ENCODE measurements around the gene TRIM4.
"Not testable (repeated sequence)": the region's sequence is repeated elsewhere in the genome, so short reads cannot be mapped to it uniquely, and the experiment has no call there.

Gene TRIM4, protein sequence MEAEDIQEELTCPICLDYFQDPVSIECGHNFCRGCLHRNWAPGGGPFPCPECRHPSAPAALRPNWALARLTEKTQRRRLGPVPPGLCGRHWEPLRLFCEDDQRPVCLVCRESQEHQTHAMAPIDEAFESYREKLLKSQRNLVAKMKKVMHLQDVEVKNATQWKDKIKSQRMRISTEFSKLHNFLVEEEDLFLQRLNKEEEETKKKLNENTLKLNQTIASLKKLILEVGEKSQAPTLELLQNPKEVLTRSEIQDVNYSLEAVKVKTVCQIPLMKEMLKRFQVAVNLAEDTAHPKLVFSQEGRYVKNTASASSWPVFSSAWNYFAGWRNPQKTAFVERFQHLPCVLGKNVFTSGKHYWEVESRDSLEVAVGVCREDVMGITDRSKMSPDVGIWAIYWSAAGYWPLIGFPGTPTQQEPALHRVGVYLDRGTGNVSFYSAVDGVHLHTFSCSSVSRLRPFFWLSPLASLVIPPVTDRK

DNA sequence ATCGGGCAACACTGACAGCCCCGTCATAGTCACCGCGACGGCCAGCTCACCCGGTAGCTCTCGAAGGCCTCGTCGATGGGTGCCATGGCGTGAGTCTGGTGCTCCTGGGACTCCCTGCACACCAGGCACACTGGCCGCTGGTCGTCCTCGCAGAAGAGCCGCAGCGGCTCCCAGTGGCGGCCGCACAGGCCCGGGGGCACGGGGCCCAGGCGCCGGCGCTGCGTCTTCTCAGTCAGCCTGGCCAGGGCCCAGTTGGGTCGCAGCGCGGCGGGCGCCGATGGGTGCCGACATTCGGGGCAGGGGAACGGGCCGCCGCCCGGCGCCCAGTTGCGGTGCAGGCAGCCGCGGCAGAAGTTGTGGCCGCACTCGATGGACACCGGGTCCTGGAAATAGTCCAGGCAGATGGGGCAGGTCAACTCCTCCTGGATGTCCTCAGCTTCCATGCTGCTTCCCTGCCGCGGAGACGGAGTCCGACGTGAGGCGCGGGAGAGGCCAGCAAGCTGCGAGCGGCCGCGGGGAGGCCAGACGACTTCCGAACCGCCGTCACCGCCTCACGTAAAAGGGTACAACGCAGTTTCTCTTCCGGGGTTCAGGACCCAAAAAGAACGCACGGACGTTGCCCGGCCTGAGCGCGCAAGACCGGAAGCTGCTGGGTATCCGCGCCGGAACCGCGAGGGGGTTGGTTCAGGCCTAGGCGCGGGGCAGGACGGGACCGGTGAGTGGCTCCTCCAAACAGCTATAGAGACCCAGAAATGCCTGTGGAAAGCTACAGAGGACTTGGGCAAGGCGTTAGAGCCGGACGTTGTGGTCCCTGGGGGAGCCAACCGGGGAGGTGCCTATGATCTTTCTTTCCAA, at the start of gene TRIM4:
TRIM4 (minus strand) TSS at position 572 of the 855 bp plus-strand sequence; CDS start at position 443, 129 bp downstream.
- peak; percentile 95 for DNase-seq
- in situ Hi-C loops (cut with HindIII; ENCODE audit: low pct_ligation_motif_present, low pct_unique_long_range_greater_than_20kb, low sequenced_read_pairs): no loop called here

DNA sequence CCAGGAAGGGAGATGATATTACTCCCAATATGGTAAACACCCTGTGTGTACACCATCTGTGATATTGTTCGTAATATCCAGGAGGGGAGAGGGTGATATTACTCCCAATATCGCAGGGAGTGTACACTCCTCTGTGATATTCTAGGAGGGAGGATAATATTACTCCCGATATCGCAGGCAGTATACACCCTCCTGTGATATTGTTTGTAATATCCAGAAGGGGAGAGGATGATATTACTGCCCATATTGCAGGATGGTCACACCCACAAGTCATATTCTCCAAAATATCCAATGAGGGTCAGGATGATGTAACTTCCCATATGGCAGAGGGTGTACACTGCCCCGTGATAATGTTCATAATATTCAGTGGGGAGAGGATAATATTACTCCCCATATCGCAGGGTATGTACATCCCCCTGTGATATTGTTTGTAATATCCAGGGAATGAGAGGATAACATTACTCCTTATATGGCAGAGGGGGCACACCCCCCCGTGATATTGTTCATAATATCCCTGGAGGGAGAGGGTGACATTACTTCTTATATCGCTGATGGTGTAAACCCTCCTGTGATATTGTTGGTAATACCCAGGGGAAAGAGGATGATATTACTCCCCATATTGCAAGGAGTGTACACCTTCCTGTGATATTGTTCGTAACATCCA, 39.4 kb upstream of the TRIM4 start:
- in situ Hi-C loops (cut with HindIII; ENCODE audit: low pct_ligation_motif_present, low pct_unique_long_range_greater_than_20kb, low sequenced_read_pairs): no loop called here
- no peak for DNase-seq

DNA sequence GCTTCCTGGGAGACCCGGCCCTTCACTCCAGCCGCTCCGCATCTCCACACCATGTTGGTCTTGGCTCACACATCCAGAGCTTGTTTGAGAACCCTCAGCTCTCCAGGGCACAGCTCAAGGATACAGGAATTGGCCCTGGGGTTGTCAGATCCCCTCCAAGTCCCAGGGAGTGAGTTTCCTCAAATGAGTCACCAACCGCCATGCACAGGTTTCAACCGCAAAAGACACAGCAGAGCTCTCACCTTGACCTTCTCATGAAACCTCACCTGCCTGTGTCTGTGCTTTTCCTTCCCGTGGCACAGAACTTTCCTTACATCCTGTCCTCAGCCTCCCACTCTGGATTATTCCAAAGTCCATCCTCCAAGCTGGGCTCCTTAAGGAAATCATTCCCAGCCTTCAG, 35.9 kb upstream of the TRIM4 start:
- DNase-seq: no peak
- in situ Hi-C loops (cut with HindIII; ENCODE audit: low pct_ligation_motif_present, low pct_unique_long_range_greater_than_20kb, low sequenced_read_pairs): no loop called here

DNA sequence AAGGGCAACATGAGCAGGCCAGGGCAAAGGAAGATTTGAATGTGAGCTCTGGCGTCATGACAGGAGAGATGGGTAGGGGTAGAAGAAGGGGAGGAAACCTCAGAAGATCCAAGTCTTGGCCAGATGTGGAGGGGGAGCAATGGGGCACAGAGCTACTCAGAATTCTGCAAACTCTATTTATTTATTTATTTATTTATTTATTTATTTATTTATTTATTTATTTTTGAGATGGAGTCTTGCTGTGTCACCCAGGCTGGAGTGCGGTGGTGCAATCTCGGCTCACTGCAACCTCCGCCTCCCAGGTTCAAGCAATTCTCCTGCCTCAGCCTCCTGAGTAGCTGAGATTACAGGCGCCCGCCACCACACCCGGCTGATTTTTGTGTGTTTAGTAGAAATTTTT, 35.3 kb upstream of the TRIM4 start:
- DNase-seq; in situ Hi-C loops (cut with HindIII; ENCODE audit: low pct_ligation_motif_present, low pct_unique_long_range_greater_than_20kb, low sequenced_read_pairs): not testable (repeated sequence)

DNA sequence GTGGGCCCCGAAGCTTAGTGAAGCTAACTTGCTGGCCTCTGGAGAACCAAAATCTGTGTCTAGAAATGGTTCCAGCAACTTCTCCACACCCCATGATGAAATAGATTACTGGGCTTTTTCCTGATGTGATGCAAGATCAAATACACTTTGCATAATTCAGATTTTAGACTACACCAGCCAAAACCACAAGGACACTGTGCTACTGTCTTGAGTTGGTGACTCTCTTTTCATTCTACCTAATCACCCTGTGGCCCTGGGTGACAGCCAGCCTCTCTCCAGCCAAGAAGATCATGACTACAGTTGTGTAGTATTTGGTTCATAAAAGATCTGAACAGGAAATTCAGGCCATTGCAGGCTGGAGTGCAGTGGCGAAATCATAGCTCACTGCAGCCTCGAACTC, 34.3 kb upstream of the TRIM4 start:
- in situ Hi-C loops (cut with HindIII; ENCODE audit: low pct_ligation_motif_present, low pct_unique_long_range_greater_than_20kb, low sequenced_read_pairs): no loop called here
- DNase-seq: no peak

DNA sequence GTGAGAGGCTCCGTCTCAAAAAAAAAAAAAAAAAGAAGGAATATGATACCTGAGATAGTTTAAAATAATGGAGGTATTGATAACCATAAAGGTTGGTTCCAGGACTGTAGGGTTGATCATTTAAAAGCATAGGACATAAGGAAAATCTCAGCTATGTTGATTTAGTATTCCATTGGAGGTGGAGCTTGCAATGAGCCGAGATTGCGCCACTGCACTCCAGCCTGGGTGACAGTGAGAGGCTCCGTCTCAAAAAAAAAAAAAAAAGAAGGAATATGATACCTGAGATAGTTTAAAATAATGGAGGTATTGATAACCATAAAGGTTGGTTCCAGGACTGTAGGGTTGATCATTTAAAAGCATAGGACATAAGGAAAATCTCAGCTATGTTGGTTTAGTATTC, 33.3 kb upstream of the TRIM4 start:
- in situ Hi-C loops (cut with HindIII; ENCODE audit: low pct_ligation_motif_present, low pct_unique_long_range_greater_than_20kb, low sequenced_read_pairs); DNase-seq: not testable (repeated sequence)

DNA sequence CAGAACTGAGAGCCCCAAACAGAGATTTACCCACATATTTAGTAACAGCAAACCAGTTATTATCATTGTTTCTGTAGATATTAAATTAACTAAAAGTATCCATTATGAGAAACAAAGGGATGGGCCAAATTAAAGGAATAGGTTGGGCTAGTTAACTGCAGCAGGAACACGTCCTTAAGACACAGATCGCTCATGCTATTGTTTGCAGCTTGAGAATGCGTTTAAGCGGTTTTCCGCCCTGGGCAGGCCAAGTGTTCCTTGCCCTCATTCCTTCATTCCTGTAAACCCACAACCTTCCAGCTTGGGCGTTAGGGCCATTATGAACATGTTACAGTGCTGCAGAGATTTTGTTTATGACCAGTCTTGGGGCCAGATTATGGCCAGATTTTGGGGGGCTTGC, 31.5 kb upstream of the TRIM4 start:
- DNase-seq; in situ Hi-C loops (cut with HindIII; ENCODE audit: low pct_ligation_motif_present, low pct_unique_long_range_greater_than_20kb, low sequenced_read_pairs): not testable (repeated sequence)

DNA sequence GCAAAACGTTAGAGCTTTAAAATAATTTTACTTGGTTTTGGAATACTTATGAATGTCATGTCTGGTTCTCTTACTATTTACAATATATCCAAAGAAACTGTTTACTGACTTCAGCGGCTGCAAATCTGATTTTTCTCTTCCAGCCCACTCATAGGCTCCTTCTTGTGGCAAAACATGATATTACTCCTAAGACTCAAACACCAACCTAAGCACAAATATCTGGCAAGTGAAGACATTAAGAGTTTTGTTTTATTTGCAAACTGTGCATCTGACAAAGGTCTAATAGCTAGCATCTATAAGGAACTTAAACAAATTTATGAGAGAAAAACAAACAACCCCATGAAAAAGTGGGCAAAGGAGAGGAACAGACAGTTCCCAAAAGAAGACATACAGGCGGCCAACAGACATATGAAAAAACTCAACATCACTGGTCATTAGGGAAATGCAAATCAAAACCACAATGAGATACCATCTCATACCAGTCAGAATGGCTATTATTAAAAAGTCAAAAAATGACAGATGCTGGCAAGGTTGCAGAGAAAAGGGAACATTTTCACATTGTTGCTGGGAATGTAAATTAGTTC, 30.4 kb upstream of the TRIM4 start:
- DNase-seq: peak; percentile 35

DNA sequence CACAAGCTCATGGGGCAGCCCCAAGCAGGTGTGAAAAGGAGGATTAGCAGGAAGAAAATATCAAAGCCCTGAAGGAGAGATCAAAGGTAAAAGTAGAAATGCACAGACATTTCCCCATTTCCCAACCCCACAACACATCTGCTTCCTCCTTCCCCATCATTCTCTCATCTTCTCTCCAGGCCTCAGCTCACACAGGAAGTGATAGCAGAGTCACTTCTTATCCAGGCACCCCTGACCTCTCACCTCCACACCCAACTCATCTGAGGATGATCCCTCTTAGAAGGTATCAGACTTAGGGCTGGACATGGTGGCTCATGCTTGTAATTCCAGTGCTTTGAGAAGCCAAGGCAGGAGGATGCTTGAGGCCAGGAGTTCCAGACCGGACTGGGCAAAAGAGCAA, 28.3 kb upstream of the TRIM4 start:
- in situ Hi-C loops (cut with HindIII; ENCODE audit: low pct_ligation_motif_present, low pct_unique_long_range_greater_than_20kb, low sequenced_read_pairs): no loop called here
- DNase-seq: no peak

More for the DNA sequence above, 30.4 kb upstream of the TRIM4 start:
- in situ Hi-C loops (cut with HindIII; ENCODE audit: low pct_ligation_motif_present, low pct_unique_long_range_greater_than_20kb, low sequenced_read_pairs): no loop called here

DNA sequence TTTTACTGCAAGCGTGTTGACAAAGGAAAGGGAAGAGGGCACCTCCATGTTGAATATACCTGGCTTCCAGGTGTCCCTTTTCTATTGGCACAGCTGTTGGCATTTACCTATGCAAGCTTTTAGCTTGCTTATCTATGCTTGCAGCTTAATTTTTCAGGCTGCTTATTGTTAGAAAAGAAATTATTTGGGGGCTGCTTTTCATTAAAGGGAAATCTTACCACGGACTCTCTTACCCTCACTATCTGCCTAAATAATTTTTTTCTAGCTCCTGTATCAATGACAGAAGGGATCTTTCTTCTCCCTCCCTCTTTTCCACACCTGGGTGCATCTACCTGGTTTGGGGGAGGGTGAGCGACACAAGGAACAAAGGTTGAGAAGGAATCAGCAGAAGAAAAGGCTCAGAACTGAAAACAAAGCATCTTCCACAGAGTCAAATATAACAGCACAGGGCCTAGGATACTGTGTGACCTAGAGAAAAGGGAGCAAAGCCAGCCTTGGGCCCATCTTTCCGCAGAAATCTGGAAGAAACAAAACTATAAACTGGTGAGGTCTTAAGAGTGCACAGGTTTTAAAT, 25.3 kb upstream of the TRIM4 start:
- DNase-seq: no peak
- in situ Hi-C loops (cut with HindIII; ENCODE audit: low pct_ligation_motif_present, low pct_unique_long_range_greater_than_20kb, low sequenced_read_pairs): no loop called here

DNA sequence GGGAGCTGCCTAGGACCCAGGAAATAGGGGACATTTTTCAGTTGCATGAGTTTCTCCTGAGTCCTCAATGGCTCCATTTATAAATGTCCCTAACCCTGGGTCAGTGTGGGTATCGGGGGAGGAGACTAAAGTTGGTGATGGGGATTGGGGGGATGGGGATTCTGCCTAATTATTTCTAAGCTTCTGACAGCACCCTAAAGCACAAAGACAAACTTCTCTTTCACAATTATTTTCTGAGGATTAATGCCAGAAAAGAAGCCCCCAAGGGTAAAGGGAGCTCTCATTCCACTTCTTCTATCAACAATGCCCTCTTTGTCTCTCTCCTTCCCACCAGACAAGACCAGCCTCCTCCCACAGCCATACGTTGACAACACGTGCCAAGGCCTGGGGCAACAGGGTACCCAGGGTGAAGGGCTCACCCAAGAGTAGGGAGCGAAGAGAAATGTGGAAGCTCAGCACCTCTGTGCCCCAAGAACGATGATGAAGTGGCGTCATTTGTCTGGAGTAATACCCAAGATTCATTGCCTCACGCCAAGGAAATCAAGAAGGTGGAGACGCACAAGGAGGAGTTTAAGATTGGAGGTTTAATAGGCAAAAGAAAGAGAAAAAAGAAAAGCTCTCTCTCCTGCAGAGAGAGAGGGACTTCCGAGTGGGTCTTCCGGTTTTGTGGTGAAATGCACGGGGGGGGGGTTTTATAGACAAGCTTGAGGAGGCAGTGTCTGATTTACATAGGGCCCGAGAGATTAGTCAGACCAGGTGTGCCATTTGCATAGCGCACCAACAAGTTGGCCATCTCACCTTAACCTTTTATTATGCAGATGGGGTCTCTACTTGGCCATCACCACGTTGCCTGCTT, 24.5 kb upstream of the TRIM4 start:
- no peak for DNase-seq
- in situ Hi-C loops (cut with HindIII; ENCODE audit: low pct_ligation_motif_present, low pct_unique_long_range_greater_than_20kb, low sequenced_read_pairs): no loop called here

DNA sequence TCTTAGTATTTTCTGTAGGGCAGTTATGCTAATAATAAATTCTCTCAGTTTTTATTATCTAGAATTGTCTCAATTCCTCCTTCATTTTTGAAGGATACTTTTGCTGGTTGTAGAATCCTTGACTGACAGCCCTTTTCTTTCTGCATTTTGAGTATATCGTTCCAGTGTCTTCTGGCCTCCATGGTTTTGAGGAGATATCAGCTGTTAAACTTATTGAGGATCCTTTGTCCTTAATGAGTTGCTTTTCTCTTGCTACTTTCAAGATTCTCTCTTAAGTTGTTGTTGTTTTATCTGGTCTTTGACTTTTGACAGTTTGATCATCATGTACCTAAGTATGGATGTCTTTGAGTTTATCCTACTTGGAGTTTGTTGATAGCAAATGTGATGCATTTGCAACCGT, 19.0 kb upstream of the TRIM4 start:
- in situ Hi-C loops (cut with HindIII; ENCODE audit: low pct_ligation_motif_present, low pct_unique_long_range_greater_than_20kb, low sequenced_read_pairs): no loop called here
- DNase-seq: no peak

DNA sequence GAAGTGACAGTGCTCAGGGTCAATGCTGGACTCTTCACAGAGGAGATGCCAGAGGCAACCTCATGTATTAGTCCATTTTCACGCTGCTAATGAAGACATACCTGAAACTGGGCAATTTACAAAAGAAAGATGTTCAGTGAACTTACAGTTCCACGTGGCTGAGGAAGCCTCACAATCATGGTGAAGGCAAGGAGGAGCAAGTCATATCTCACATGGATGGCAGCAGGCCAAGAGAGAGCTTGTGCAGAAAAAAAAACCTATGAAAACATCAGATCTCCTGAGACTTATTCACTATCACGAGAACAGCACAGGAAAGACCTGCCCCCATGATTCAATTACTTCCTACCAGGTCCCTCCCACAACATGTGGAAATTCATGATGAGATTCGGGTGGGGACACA, 15.7 kb upstream of the TRIM4 start:
- in situ Hi-C loops (cut with HindIII; ENCODE audit: low pct_ligation_motif_present, low pct_unique_long_range_greater_than_20kb, low sequenced_read_pairs); DNase-seq: not testable (repeated sequence)

DNA sequence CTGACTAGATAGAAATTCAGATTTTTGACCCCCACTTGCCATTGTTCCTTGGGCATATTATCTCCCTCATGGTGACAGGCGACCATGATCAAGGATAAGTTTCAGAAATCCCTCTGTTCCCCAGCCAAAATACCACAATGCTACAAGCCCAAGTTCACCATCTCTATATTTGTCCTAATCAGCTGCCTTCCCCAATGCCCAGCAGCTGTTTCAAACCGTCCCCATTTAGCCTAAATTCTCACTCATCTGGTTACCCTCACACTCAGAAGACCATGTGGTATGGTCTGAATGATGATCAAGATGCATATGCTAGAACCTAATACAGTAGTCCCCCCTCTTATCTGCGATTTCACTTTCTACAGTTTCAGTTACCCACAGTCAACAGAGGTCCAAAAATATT, 11.0 kb upstream of the TRIM4 start:
- in situ Hi-C loops (cut with HindIII; ENCODE audit: low pct_ligation_motif_present, low pct_unique_long_range_greater_than_20kb, low sequenced_read_pairs): no loop called here
- no peak for DNase-seq

DNA sequence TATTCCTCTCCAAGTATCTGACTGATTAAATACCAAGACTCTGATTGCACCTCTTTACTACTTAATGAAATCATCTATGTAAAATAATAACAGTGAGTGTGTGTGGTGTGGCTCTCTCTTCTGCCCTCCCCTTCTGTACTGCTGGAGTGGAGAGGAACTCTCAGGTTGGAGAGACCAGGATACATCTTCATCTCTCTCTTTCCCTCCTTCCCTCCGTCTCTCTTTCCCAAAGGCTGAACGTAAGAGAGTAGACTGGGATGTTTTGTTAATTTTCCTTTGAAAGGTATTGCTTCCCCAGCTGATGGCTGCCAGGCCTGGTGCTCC, 10.4 kb upstream of the TRIM4 start:
- DNase-seq: no peak
- in situ Hi-C loops (cut with HindIII; ENCODE audit: low pct_ligation_motif_present, low pct_unique_long_range_greater_than_20kb, low sequenced_read_pairs): loop anchor here (10.0 kb wide), 1 partner anchor 65 kb away; no protein-coding TSS in a partner anchor

DNA sequence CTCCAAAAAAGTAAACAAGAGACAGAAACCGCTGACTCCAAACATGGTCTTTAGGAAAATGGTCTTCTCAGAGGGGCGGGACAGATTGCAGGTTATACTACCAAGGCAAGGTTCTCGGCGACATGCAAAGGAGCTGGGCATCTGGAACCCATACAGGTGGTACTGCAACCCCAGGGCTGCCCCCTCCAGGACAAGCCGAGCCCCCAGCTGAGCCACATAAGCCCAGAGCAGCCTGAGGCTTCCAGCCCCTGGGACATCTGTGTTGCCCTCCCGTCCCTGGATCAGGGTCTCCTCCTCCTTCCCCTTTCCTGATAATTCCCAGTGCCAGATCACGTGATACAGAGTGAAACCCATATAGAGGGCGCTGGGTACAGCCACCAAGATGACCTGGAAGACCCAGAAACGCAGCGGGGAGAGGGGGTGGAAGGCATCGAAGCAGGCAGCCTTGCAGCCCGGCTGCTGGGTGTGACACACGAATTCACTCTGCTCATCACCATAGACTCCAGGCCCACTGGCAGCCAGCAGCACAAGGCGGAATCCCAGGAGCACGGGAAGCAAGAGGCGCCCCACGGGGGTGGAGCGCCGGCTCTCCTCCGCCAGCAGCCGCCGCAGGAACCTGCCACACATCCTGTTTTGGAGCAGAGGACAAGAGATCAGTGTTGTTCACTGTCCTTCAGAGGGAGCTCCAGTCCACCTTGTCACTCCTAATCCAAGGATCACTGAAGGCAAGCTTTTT, 9.8 kb upstream of the TRIM4 start, which contains the start of gene GJC3:
GJC3 (minus strand) TSS at position 627 of the 736 bp plus-strand sequence; CDS start at position 627, 0 bp downstream.
- in situ Hi-C loops (cut with HindIII; ENCODE audit: low pct_ligation_motif_present, low pct_unique_long_range_greater_than_20kb, low sequenced_read_pairs): loop anchor here (10.0 kb wide), 1 partner anchor 66 kb away; no protein-coding TSS in a partner anchor
- peak; percentile 80 for DNase-seq

DNA sequence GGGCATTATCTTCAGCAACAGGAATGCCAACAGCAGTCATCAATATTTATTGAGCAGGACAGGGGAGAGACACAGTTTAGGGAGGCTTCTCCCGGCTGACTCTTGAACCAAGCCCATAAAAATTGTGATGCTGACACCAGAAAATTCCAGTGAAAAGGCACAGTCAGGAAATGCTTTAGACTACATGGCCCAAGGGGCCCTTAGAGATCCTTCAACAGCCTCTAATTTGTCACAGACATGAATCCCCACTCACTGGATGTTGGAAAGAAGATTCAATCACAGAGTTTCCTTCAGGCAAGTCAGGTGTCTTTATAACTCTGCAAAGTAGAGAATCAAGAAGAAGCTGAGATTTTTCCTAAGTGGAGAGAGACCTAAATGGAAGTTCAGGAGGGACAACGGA, 8.9 kb upstream of the TRIM4 start:
- no peak for DNase-seq
- in situ Hi-C loops (cut with HindIII; ENCODE audit: low pct_ligation_motif_present, low pct_unique_long_range_greater_than_20kb, low sequenced_read_pairs): loop anchor here (10.0 kb wide), 1 partner anchor 67 kb away; no protein-coding TSS in a partner anchor
